NB4 (cell line): ENCODE data around the gene DHCR7.
"Not testable (repeated sequence)": the region's sequence is repeated elsewhere in the genome, so short reads cannot be mapped to it uniquely, and the experiment has no call there.

ENCODE experiments used
- DNase-seq: peaks from one replicate; pipeline ENCODE4 v3.0.0; 2010; ENCODE audit warnings: low read depth
- H3K4me3 ChIP-seq: one replicate; pipeline ENCODE4 v1.5.1; 2011; ENCODE audit warnings: mild to moderate bottlenecking, low read depth, low read length, moderate library complexity
- MYC ChIP-seq: IDR thresholded peaks from 2 replicates; pipeline ENCODE4 v1.6.1; 2011; ENCODE audit warnings: low read depth, low read length
- POLR2A ChIP-seq: IDR thresholded peaks from 2 replicates; pipeline ENCODE4 v1.6.1; 2011; ENCODE audit warnings: mild to moderate bottlenecking; ENCODE audit not compliant: insufficient read length; ENCODE audit errors: extremely low read depth
- TF ChIP-seq, protein P1 (sequence below): IDR thresholded peaks from one replicate; pipeline ENCODE4 v1.5.1; 2012; ENCODE audit warnings: low read depth, low read length
- TF ChIP-seq, protein P2 (sequence below): IDR thresholded peaks from 2 replicates; pipeline ENCODE4 v1.6.1; 2011; ENCODE audit warnings: low read depth, low read length

Gene DHCR7

DNA sequence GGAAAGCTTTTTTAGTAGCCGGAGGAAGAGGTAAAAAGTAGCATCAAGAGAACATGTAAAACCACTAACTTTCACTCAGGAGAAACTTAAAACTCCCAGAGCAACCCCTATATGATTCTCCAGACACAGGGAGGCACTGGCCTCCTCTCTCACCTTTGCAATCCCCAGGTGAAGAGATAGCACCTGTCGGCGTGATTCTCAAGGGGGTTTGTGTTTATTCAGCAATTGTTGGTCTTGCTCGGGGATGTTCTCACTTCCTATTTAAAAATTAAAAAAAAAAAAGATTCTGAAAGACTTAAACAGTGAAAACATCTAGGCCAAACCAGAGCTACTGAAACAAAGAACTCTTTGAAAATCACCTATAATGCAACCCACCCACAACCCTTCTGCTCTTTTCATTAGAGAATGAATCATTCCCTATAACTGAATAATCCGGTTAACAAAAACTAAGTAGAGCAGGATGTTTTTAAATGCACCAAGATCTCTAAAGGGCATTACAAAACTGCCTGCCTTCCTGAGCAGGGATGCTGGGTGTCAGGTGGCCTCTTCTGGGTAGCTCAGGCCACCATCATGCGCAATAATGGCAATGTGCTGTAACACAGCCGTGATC, 24.9 kb downstream of the DHCR7 start:
- no peak for DNase-seq
- TF ChIP-seq MYC (no peak), POLR2A (no peak)
- TF ChIP-seq, protein P1, sequence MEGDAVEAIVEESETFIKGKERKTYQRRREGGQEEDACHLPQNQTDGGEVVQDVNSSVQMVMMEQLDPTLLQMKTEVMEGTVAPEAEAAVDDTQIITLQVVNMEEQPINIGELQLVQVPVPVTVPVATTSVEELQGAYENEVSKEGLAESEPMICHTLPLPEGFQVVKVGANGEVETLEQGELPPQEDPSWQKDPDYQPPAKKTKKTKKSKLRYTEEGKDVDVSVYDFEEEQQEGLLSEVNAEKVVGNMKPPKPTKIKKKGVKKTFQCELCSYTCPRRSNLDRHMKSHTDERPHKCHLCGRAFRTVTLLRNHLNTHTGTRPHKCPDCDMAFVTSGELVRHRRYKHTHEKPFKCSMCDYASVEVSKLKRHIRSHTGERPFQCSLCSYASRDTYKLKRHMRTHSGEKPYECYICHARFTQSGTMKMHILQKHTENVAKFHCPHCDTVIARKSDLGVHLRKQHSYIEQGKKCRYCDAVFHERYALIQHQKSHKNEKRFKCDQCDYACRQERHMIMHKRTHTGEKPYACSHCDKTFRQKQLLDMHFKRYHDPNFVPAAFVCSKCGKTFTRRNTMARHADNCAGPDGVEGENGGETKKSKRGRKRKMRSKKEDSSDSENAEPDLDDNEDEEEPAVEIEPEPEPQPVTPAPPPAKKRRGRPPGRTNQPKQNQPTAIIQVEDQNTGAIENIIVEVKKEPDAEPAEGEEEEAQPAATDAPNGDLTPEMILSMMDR = no peak
- TF ChIP-seq, protein P2, sequence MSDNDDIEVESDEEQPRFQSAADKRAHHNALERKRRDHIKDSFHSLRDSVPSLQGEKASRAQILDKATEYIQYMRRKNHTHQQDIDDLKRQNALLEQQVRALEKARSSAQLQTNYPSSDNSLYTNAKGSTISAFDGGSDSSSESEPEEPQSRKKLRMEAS = no peak
- no peak overlapping the region for H3K4me3 ChIP-seq

DNA sequence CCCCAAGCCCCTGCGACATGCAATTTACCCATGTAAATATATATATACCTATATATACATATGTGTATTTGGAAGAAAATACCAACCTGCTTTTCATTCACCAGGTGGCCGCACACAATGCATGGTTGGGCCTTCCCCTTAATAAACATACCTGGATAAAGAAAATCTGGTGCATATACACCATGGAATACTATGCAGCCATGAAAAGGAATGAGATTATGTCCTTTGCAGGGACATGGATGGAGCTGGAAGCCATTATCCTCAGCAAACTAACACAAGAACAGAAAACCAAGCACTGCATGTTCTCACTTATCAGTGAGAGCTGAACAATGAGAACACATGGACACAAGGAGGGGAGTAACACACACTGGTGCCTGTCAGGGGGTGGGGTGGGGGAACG, 25.9 kb downstream of the DHCR7 start:
- DNase-seq, H3K4me3 ChIP-seq: not testable (repeated sequence)

- no peak for DNase-seq
- TF ChIP-seq, protein P1 = no peak
- TF ChIP-seq MYC = no peak
- TF ChIP-seq POLR2A = no peak
- TF ChIP-seq, protein P2 = no peak
- H3K4me3 ChIP-seq = no peak overlapping the region
These were observed 26.7 kb downstream of the DHCR7 start for GRCh38 chr11:71421392-71421950.

DNA sequence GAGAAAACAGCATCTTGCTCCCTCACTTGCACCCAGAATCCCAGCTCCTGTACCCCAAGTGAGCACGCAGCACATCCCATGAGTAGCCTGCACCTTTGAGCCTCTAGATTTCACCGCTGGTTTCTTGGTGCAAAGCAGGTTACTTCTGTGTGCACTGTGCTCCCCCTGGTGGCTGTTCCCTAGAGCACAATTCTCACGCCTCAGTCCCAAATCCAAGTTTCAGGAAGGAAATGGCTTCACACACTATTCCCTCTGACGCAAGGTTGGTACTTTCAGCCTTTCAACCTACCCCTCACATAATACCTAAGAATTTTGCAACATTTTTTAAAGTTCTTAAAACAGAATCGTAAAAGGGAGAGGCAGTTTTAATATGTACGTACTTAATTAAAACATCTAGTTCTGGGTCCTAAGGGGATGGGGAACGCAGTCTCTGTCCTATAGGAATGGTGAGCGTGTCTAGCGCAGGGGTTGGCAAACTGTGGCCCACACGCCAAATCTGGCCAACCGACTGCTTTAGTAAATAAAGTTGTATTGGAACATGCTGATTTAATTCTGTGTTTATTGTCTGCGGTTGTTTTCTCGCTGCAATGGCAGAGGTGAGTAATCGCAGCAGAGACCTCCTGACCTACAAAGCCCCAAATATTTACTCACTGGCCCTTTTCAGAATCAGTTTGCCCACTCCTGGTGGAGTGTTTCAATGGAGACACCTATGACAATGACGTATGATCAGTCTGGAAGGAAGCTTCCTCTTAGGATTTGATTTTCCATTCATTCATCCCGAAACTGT, 27.5 kb downstream of the DHCR7 start:
- peak; percentile 74 for DNase-seq
- TF ChIP-seq, protein P1 = peak; percentile 90
- TF ChIP-seq POLR2A = no peak
- no peak overlapping the region for H3K4me3 ChIP-seq

GRCh38 chr11:71418643-71419042, 29.6 kb downstream of the DHCR7 start:
- no peak overlapping the region for H3K4me3 ChIP-seq
- TF ChIP-seq, protein P2 = no peak
- TF ChIP-seq MYC (no peak), POLR2A (no peak)
- TF ChIP-seq, protein P1 = no peak
- no peak for DNase-seq

DNA sequence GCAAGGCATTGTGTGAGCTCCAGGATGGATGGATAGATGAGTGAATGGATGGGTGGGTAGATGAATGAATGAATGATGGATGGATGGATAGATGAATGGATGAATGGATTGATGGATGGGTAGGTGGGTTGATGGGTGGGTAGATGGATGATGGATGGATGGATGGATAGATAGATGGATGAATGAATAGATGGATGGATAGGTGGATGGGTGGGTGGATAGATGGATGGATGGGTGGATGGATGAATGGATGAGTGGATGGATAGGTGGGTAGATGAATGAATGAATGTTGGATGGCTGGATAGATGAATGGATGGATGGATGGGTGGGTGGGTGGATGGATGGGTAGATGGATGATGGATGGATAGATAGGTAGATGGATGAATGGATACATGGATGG, 33.5 kb downstream of the DHCR7 start:
- DNase-seq = no peak
- TF ChIP-seq, protein P1 = no peak
- H3K4me3 ChIP-seq = no peak overlapping the region
